CD14-positive monocyte (primary cell): ENCODE measurements around the gene ANKRD55. TPM values are rescaled to one million over a fixed set of nuclear protein-coding genes. Genes with fewer than 3 reads are reported as not detected.

ENCODE experiments used
- DNase-seq, 3 donors: peaks; one replicate each; pipeline ENCODE4 v3.0.0-alpha.2; 2011 to 2022
- H2AFZ ChIP-seq: 2 replicates; pipeline ENCODE4 v1.6.0; 2012; ENCODE audit warnings: mild to moderate bottlenecking, low read depth, low read length, inconsistent platforms; ENCODE audit not compliant: insufficient read depth, poor library complexity, severe bottlenecking
- H3K27ac ChIP-seq, 2 donors: 1 replicate in 1 of 2; 2 replicates in 1 of 2; pipeline ENCODE4 v1.5.1; 2012 to 2013; ENCODE audit warnings: low read length in 2 of 2, control low read depth in 1 of 2, inconsistent platforms in 1 of 2, low read depth in 1 of 2, mild to moderate bottlenecking in 1 of 2
- H3K27me3 ChIP-seq, 2 donors: one replicate each; pipeline versions ENCODE4 v1.6.0 to v1.6.1; 2011 to 2013; ENCODE audit warnings: low read length in 2 of 2; ENCODE audit not compliant: control insufficient read depth in 2 of 2, insufficient read depth in 2 of 2
- H3K36me3 ChIP-seq, 2 donors: replicated peaks in 1 of 2; 1 replicate in 1 of 2; 2 replicates in 1 of 2; pipeline versions ENCODE4 v1.5.1 to v1.6.1; 2012 to 2013; ENCODE audit warnings: low read length in 2 of 2, control low read depth in 1 of 2, inconsistent platforms in 1 of 2, mild to moderate bottlenecking in 1 of 2; ENCODE audit not compliant: insufficient read depth in 2 of 2, control insufficient read depth in 1 of 2
- H3K4me1 ChIP-seq, 2 donors: 1 replicate in 1 of 2; 2 replicates in 1 of 2; pipeline versions ENCODE4 v1.5.1 to v1.6.1; 2012 to 2013; ENCODE audit warnings: low read length in 2 of 2, control low read depth in 1 of 2, inconsistent platforms in 1 of 2, mild to moderate bottlenecking in 1 of 2, moderate library complexity in 1 of 2; ENCODE audit not compliant: insufficient read depth in 2 of 2, control insufficient read depth in 1 of 2
- H3K4me2 ChIP-seq: replicated peaks from 2 replicates; pipeline ENCODE3; 2012; ENCODE audit warnings: low read length, moderate library complexity, mild to moderate bottlenecking; ENCODE audit not compliant: poor library complexity, severe bottlenecking; ENCODE audit errors: extremely low read depth
- H3K4me3 ChIP-seq, 3 experiments: fragments of 200-600 bp in 1 of 3; sonication (generic) in 1 of 3; replicated peaks in 1 of 3; 1 replicate in 2 of 3; 2 replicates in 1 of 3; pipeline ENCODE4 v1.5.1; 2011 to 2013; ENCODE audit warnings: low read length in 3 of 3, mild to moderate bottlenecking in 3 of 3, control low read depth in 2 of 3, low read depth in 2 of 3, inconsistent platforms in 1 of 3, moderate library complexity in 1 of 3
- H3K79me2 ChIP-seq: 2 replicates; pipeline ENCODE4 v1.6.0; 2012; ENCODE audit warnings: mild to moderate bottlenecking, control low read depth, inconsistent platforms, low read length, moderate library complexity; ENCODE audit not compliant: insufficient read depth
- H3K9ac ChIP-seq: 2 replicates; pipeline ENCODE4 v1.6.0; 2017; ENCODE audit warnings: low read length, mild to moderate bottlenecking; ENCODE audit not compliant: insufficient read depth, poor library complexity, severe bottlenecking
- H3K9me3 ChIP-seq, 2 donors: replicated peaks in 1 of 2; 1 replicate in 1 of 2; 2 replicates in 1 of 2; pipeline versions ENCODE4 v1.5.1 to v1.6.1; 2012 to 2013; ENCODE audit warnings: low read length in 2 of 2, control low read depth in 1 of 2; ENCODE audit not compliant: control insufficient read depth in 1 of 2, insufficient read depth in 1 of 2
- H4K20me1 ChIP-seq: 2 replicates; pipeline ENCODE4 v1.6.0; 2012; ENCODE audit warnings: mild to moderate bottlenecking, low read length, control low read depth, moderate library complexity; ENCODE audit not compliant: insufficient read depth
- H3K27ac Mint-ChIP-seq, 7 donors: one replicate each; pipeline ENCODE4 v1.8.0; 2020; ENCODE audit warnings: mild to moderate bottlenecking in 7 of 7, mixed read lengths in 7 of 7, moderate library complexity in 6 of 7, inconsistent platforms in 2 of 7
- H3K27me3 Mint-ChIP-seq, 3 donors: one replicate each; pipeline ENCODE4 v1.8.0; 2021 to 2022; ENCODE audit warnings: low read depth in 3 of 3, mild to moderate bottlenecking in 3 of 3, mixed read lengths in 3 of 3, moderate library complexity in 3 of 3, inconsistent platforms in 1 of 3
- H3K36me3 Mint-ChIP-seq, 2 donors: one replicate each; pipeline ENCODE4 v1.8.0; 2020; ENCODE audit warnings: mixed read lengths in 2 of 2, inconsistent platforms in 1 of 2, mild to moderate bottlenecking in 1 of 2
- H3K4me1 Mint-ChIP-seq: one replicate; pipeline ENCODE4 v1.8.0; 2020; ENCODE audit warnings: mild to moderate bottlenecking, mixed read lengths
- H3K4me3 Mint-ChIP-seq, 2 donors: one replicate each; pipeline ENCODE4 v1.8.0; 2020; ENCODE audit warnings: mild to moderate bottlenecking in 2 of 2, mixed read lengths in 2 of 2, moderate library complexity in 1 of 2
- H3K9me3 Mint-ChIP-seq, 7 donors: one replicate each; pipeline ENCODE4 v1.8.0; 2020 to 2022; ENCODE audit warnings: mixed read lengths in 7 of 7, mild to moderate bottlenecking in 6 of 7, moderate library complexity in 6 of 7, inconsistent platforms in 2 of 7
- CTCF ChIP-seq: fragments of 200-600 bp; IDR thresholded peaks from one replicate; pipeline ENCODE4 v1.8.0; 2022; ENCODE audit warnings: antibody characterized with exemption, mild to moderate bottlenecking
- WGBS: methylation state at CpG from one replicate; pipeline ENCODE4 v1.1.5; 2013; ENCODE audit warnings: missing lambda C conversion rate; ENCODE audit not compliant: insufficient coverage; 5-methylcytosine and 5-hydroxymethylcytosine counted together
- intact Hi-C, 2 donors: fragments of 100-400 bp; cut with micrococcal nuclease; formaldehyde crosslinking; loops; one replicate each; pipeline versions ENCODE4 v1.15.0 to v1.15.1; 2023
- polyA plus RNA-seq, 3 donors: library from polyadenylated mRNA; depleted of rRNA in 1 of 3; unstranded in 2 of 3; stranded (reverse) in 1 of 3; fragments of 300-500 nt in 2 of 3; fragments of >200 nt in 1 of 3; fragmentation: Illumina TruSeq in 2 of 3; gene quantifications; 1 replicate in 2 of 3; 2 replicates in 1 of 3; pipeline ENCODE4 v1.2.3, GENCODE V29; 2012 to 2021

Gene ANKRD55
- polyA plus RNA-seq, 3 donors: 0.20 to 0.55 (median 0.28) TPM

- no peak overlapping the region for H3K27ac ChIP-seq
- no peaks in the 10 kb centered on the region for H3K36me3 ChIP-seq
- H3K27me3 ChIP-seq: no peaks in the 10 kb centered on the region
- H3K9me3 ChIP-seq: peaks cover 10 to 12% of the 10 kb centered on the region in 2 donors
- WGBS: 65% methylated on average over 2 of the region's 2 CpGs
- no peaks in the 10 kb centered on the region for H3K79me2 ChIP-seq
- TF ChIP-seq CTCF: no peak
- Mint-ChIP-seq H3K27me3 (peaks cover 0 to 2% (median 0%) of the 10 kb centered on the region in 3 donors), H3K4me1 (peaks cover 8% of the 10 kb centered on the region), H3K36me3 (no peaks in the 10 kb centered on the region), H3K9me3 (no peaks in the 10 kb centered on the region), H3K4me3 (peak overlapping the region in 1 of 2 donors; percentile 10), H3K27ac (no peak overlapping the region)
- H3K4me3 ChIP-seq: no peak overlapping the region
- no peak overlapping the region for H2AFZ ChIP-seq
- H3K9ac ChIP-seq: no peak overlapping the region
- DNase-seq: no peak
- H3K4me1 ChIP-seq: no peaks in the 10 kb centered on the region
- no peak overlapping the region for H3K4me2 ChIP-seq
- intact Hi-C loops: loop anchor here in 1 of 2 donors (10.0 kb wide), 2 partner anchors 343 to 387 kb away; no protein-coding TSS in a partner anchor
- H4K20me1 ChIP-seq: no peaks in the 10 kb centered on the region
These were observed 44.4 kb upstream of the ANKRD55 start for GRCh38 chr5:56277573-56277972.

- 100% methylated on average over 1 of the region's 4 CpGs for WGBS
- H3K4me2 ChIP-seq: no peak overlapping the region
- H3K4me1 ChIP-seq: peaks cover 14 to 16% of the 10 kb centered on the region in 2 donors
- H3K27me3 ChIP-seq: no peaks in the 10 kb centered on the region
- H3K27ac ChIP-seq: no peak overlapping the region
- no peak for DNase-seq
- no peak overlapping the region for H3K9ac ChIP-seq
- H3K36me3 Mint-ChIP-seq: no peaks in the 10 kb centered on the region
- peaks cover 24% of the 10 kb centered on the region for H3K4me1 Mint-ChIP-seq
- H3K36me3 ChIP-seq: no peaks in the 10 kb centered on the region
- no peaks in the 10 kb centered on the region for H3K9me3 Mint-ChIP-seq
- no peaks in the 10 kb centered on the region for H3K79me2 ChIP-seq
- no peak overlapping the region for H3K27ac Mint-ChIP-seq
- no peaks in the 10 kb centered on the region for H4K20me1 ChIP-seq
- no peaks in the 10 kb centered on the region for H3K9me3 ChIP-seq
- intact Hi-C loops: loop anchor here (5.0 to 10.0 kb wide), 3 partner anchors 339 to 564 kb away; no protein-coding TSS in a partner anchor
- no peak overlapping the region for H3K4me3 Mint-ChIP-seq
- H3K4me3 ChIP-seq: no peak overlapping the region
- no peak overlapping the region for H2AFZ ChIP-seq
- TF ChIP-seq CTCF: no peak
- H3K27me3 Mint-ChIP-seq: peaks cover 0 to 2% (median 0%) of the 10 kb centered on the region in 3 donors
These were observed 40.3 kb upstream of the ANKRD55 start for GRCh38 chr5:56273376-56273955.
